Smooth muscle cell (in vitro differentiated cells): ENCODE measurements around the gene IRAK1. TPM values are rescaled to one million over a fixed set of nuclear protein-coding genes. Genes with fewer than 3 reads are reported as not detected.

Experiments used
- DNase-seq: peaks from one replicate; lab custom pipeline; 2025; ENCODE audit not compliant: unreplicated experiment; lab: John Stamatoyannopoulos, UW
- H2AFZ ChIP-seq: fragments of 200-600 bp; sonication (generic); 2 replicates; pipeline ENCODE4 v1.6.0; 2016; ENCODE audit warnings: antibody characterized with exemption, low read depth, mild to moderate bottlenecking
- H3F3A ChIP-seq: fragments of 200-600 bp; sonication (generic); 2 replicates; pipeline ENCODE4 v1.6.0; 2017; ENCODE audit warnings: antibody characterized with exemption, low read depth
- H3K27ac ChIP-seq: fragments of 200-600 bp; sonication (generic); 2 replicates; pipeline ENCODE4 v1.5.1; 2016; ENCODE audit warnings: low read depth, mild to moderate bottlenecking
- H3K27me3 ChIP-seq: fragments of 200-600 bp; sonication (generic); 2 replicates; pipeline ENCODE4 v1.6.1; 2016; ENCODE audit warnings: low read depth, mild to moderate bottlenecking
- H3K36me3 ChIP-seq: fragments of 200-600 bp; sonication (generic); 2 replicates; pipeline ENCODE4 v1.5.1; 2016; ENCODE audit warnings: low read depth
- H3K4me1 ChIP-seq: fragments of 200-600 bp; sonication (generic); 2 replicates; pipeline ENCODE4 v1.5.1; 2016; ENCODE audit warnings: low read depth
- H3K4me2 ChIP-seq: fragments of 200-600 bp; sonication (generic); 2 replicates; pipeline ENCODE4 v1.6.0; 2016; ENCODE audit warnings: mild to moderate bottlenecking
- H3K4me3 ChIP-seq: fragments of 200-600 bp; sonication (generic); 2 replicates; pipeline ENCODE4 v1.5.1; 2016; ENCODE audit warnings: mild to moderate bottlenecking
- H3K79me2 ChIP-seq: fragments of 200-600 bp; sonication (generic); 2 replicates; pipeline ENCODE4 v1.6.0; 2016; ENCODE audit warnings: low read depth, mild to moderate bottlenecking
- H3K9ac ChIP-seq: fragments of 200-600 bp; sonication (generic); 2 replicates; pipeline ENCODE4 v1.6.0; 2016; ENCODE audit warnings: low read depth
- H3K9me3 ChIP-seq: fragments of 200-600 bp; sonication (generic); replicated peaks from 2 replicates; pipeline ENCODE4 v1.5.1; 2016; ENCODE audit warnings: low read depth
- H4K20me1 ChIP-seq: fragments of 200-600 bp; sonication (generic); 2 replicates; pipeline ENCODE4 v1.6.0; 2016; ENCODE audit warnings: low read depth
- CTCF ChIP-seq: fragments of 200-600 bp; sonication (generic); IDR thresholded peaks from 2 replicates; pipeline ENCODE4 v1.5.1; 2017; ENCODE audit warnings: borderline replicate concordance, mild to moderate bottlenecking, antibody characterized with exemption; ENCODE audit not compliant: insufficient read depth, poor library complexity, severe bottlenecking
- WGBS: methylation state at CpG from one replicate; pipeline ENCODE4 v1.1.7; 2016; ENCODE audit warnings: low lambda C conversion rate; 5-methylcytosine and 5-hydroxymethylcytosine counted together
- polyA plus RNA-seq: library from polyadenylated mRNA; unstranded; fragments of >200 nt; fragmentation: Nextera tagmentation; extraction: Ambion mirVana; gene quantifications from 2 replicates; pipeline ENCODE4 v1.2.1, GENCODE V29; 2016
- total RNA-seq: library from RNA; depleted of rRNA; stranded (reverse); fragments of >200 nt; gene quantifications from 2 replicates; pipeline ENCODE4 v1.2.3, GENCODE V29; 2014

The IRAK1 gene
- total and polyA plus RNA-seq, 2 experiments from 2014 or later: 29.4 to 63.4 TPM

- Histone ChIP-seq H4K20me1 (peaks cover 8% of the 10 kb centered on the region), H3K27ac (no peak overlapping the region), H3F3A (no peaks in the 10 kb centered on the region), H3K9me3 (no peaks in the 10 kb centered on the region), H2AFZ (no peak overlapping the region), H3K4me3 (no peak overlapping the region), H3K4me2 (no peak overlapping the region), H3K79me2 (peaks cover 2% of the 10 kb centered on the region), H3K4me1 (no peaks in the 10 kb centered on the region), H3K27me3 (no peaks in the 10 kb centered on the region), H3K9ac (no peak overlapping the region), H3K36me3 (no peaks in the 10 kb centered on the region)
- 81% methylated on average over 3 of the region's 3 CpGs for WGBS
- DNase-seq: no peak
- TF ChIP-seq CTCF: no peak
Measured at GRCh38 chrX:153974726-153975286, 44.9 kb downstream of the IRAK1 start.

- no peak overlapping the region for H3K4me3 ChIP-seq
- H3K9me3 ChIP-seq: no peaks in the 10 kb centered on the region
- no peaks in the 10 kb centered on the region for H3K4me1 ChIP-seq
- DNase-seq: no peak
- no peak for TF ChIP-seq CTCF
- no peak overlapping the region for H3K27ac ChIP-seq
- peaks cover 14% of the 10 kb centered on the region for H4K20me1 ChIP-seq
- H3K79me2 ChIP-seq: peaks cover 7% of the 10 kb centered on the region
- H3K36me3 ChIP-seq: no peaks in the 10 kb centered on the region
- H3F3A ChIP-seq: no peaks in the 10 kb centered on the region
- no peak overlapping the region for H2AFZ ChIP-seq
- H3K9ac ChIP-seq: no peak overlapping the region
- H3K27me3 ChIP-seq: no peaks in the 10 kb centered on the region
- 83% methylated on average over 14 of the region's 14 CpGs for whole genome bisulfite sequencing
- H3K4me2 ChIP-seq: peak overlapping the region; percentile 87
Measured at GRCh38 chrX:153974003-153974725, 45.5 kb downstream of the IRAK1 start.

- Histone ChIP-seq H3K4me1 (no peaks in the 10 kb centered on the region), H2AFZ (no peak overlapping the region), H3K27me3 (no peaks in the 10 kb centered on the region), H3K27ac (peak overlapping the region; percentile 99), H3K79me2 (peaks cover 14% of the 10 kb centered on the region), H3K36me3 (no peaks in the 10 kb centered on the region), H3K9ac (peak overlapping the region; percentile 60), H3K9me3 (no peaks in the 10 kb centered on the region), H3K4me3 (peak overlapping the region; percentile 72), H3K4me2 (peak overlapping the region; percentile 87), H4K20me1 (peaks cover 22% of the 10 kb centered on the region), H3F3A (no peaks in the 10 kb centered on the region)
- 67% methylated on average over 20 of the region's 20 CpGs for WGBS
- no peak for TF ChIP-seq CTCF
- DNase-seq: no peak
Measured at GRCh38 chrX:153973127-153974002, 46.3 kb downstream of the IRAK1 start.
